NCI-H2227 (cell line): ENCODE measurements around the gene TRABD2A.

Experiments
- DNase-seq: peaks from one replicate; lab custom pipeline; 2025; ENCODE audit not compliant: unreplicated experiment; lab: John Stamatoyannopoulos, UW

TRABD2A gene

GRCh38 chr2:84904717-84905174 is 23.9 kb upstream of the TRABD2A start:
- peak; percentile 82 for DNase-seq

GRCh38 chr2:84904151-84904550 is 23.3 kb upstream of the TRABD2A start:
- DNase-seq: no peak

GRCh38 chr2:84902526-84902925 is 21.6 kb upstream of the TRABD2A start:
- no peak for DNase-seq

GRCh38 chr2:84901593-84902120 is 20.8 kb upstream of the TRABD2A start:
- no peak for DNase-seq

GRCh38 chr2:84900971-84901370 is 20.1 kb upstream of the TRABD2A start:
- no peak for DNase-seq

- DNase-seq: no peak
These were observed 18.7 kb upstream of the TRABD2A start for GRCh38 chr2:84899304-84900204.

- DNase-seq: no peak
These were observed 16.9 kb upstream of the TRABD2A start for GRCh38 chr2:84897773-84898172.

- no peak for DNase-seq
These were observed 15.7 kb upstream of the TRABD2A start for GRCh38 chr2:84896567-84896966.

- no peak for DNase-seq
These were observed 14.1 kb upstream of the TRABD2A start for GRCh38 chr2:84894758-84895520.

- DNase-seq: peak; percentile 25
These were observed 13.3 kb upstream of the TRABD2A start for GRCh38 chr2:84894131-84894586.

GRCh38 chr2:84891355-84892010 is 10.6 kb upstream of the TRABD2A start:
- no peak for DNase-seq

- DNase-seq: no peak
These were observed 8.4 kb upstream of the TRABD2A start for GRCh38 chr2:84889332-84889731.

GRCh38 chr2:84888401-84889276 is 7.8 kb upstream of the TRABD2A start:
- no peak for DNase-seq

GRCh38 chr2:84886791-84887190 is 5.9 kb upstream of the TRABD2A start:
- no peak for DNase-seq

GRCh38 chr2:84885111-84885510 is 4.2 kb upstream of the TRABD2A start:
- DNase-seq: no peak

GRCh38 chr2:84884449-84884848 is 3.6 kb upstream of the TRABD2A start:
- DNase-seq: no peak

- DNase-seq: no peak
These were observed 2.1 kb upstream of the TRABD2A start for GRCh38 chr2:84882775-84883550.

- no peak for DNase-seq
These were observed 1.5 kb upstream of the TRABD2A start for GRCh38 chr2:84882414-84882738.

- peak; percentile 77 for DNase-seq
These were observed 913 bp upstream of the TRABD2A start for GRCh38 chr2:84881581-84882413.
